GM18526 (cell line): ENCODE results near the gene LEUTX.

Experiments
- POLR2A ChIP-seq: IDR thresholded peaks from 3 replicates; pipeline ENCODE4 v1.6.1; 2011; ENCODE audit not compliant: insufficient read length; ENCODE audit errors: extremely low read depth

The LEUTX gene

GRCh38 chr19:39828015-39828653 is 49.5 kb downstream of the LEUTX start:
- no peak for TF ChIP-seq POLR2A

- no peak for TF ChIP-seq POLR2A
Observed at GRCh38 chr19:39828654-39829032, 50.0 kb downstream of the LEUTX start.

GRCh38 chr19:39829702-39830275 is 51.1 kb downstream of the LEUTX start:
- no peak for TF ChIP-seq POLR2A

DNA sequence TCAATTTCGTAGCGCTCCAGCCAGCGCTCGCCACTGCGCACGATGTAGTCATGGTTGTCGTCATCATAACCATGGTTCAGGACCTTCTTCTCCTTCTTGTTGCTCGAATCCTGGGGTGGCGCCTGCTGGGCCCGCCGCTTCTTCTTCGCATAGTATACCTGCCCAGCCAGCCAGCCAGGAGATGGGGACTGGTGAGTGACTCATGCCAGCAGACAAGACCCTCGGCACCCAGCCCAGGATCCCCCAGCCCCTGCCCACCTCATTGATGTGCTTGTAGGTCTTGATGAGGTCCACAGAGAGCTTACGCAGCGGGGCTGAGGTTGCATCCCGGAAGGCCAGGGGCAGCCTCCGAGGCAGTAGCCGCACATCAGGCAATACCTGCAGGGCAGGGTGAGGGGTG is 51.8 kb downstream of the LEUTX start:
- no peak for TF ChIP-seq POLR2A

DNA sequence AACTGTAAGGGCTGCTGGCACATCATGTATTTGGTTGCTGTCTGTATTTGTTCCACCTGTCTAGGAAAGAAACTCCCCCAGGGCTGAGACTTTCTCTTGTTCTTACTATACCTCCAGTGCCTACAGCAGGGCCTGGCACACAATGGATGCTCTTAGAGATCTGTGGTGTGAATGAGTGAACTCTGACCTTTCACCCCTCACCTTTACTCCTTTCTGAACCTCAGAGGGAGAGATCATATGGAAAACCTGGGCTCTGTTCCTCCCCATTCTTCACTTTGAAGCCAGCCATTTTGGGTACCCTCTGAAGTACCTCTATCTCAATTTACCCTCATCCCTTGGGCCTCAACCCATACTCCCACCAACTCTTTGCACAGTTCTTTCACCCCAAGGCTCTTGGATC is 52.2 kb downstream of the LEUTX start:
- TF ChIP-seq POLR2A: no peak

DNA sequence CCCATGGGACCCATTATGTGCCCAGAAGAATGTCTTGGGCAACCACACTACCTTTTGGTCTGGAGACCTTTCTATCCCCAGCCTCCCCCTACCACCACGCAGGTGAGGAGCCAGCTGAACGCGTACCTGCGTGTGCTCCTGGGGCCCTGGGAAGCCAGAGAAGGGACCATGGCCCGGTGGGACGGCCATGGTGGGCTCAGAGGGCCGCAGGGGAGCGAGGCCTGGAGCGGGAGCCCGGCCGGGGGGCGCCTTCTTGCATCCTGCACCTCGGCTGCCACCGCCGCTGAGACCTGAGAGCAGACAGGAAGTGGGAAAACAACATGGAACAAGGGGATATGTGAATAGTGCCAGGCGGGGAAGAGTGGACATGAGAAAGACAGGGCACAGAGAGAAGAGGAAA is 53.0 kb downstream of the LEUTX start:
- TF ChIP-seq POLR2A: no peak

DNA sequence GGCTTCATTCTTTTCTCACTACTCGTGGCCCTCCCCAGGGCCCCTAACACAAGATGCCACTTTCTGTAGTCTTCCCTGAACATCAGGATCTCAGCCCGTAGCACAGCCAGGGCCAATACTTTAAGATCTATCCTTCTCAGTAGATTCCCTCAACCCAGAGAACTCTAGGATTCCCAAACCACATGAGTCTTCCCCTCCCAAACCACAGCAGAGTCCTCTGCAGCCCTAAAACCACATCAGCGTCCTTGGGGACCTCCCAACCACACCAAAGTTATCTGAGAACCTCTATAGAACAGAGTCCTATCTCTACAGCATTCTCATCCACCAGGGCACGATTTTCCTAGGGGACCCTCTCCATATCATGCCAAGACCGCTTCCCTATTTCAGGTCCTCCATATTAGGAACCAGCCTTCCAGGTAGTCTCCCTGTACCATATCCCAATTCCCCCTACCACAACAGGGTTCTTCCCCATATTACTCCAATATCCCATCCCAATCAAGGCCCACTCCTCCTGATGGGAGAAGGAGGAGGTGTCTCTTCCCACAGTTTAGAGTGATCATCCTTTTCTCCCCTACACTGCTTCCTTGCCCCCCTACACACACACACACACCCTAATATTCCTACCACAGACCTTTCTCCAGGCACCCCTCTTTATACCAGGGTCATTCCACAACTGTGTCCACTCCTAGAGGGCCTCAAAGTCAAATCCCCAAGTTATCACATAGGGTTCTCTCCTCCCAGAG is 53.9 kb downstream of the LEUTX start:
- no peak for TF ChIP-seq POLR2A

DNA sequence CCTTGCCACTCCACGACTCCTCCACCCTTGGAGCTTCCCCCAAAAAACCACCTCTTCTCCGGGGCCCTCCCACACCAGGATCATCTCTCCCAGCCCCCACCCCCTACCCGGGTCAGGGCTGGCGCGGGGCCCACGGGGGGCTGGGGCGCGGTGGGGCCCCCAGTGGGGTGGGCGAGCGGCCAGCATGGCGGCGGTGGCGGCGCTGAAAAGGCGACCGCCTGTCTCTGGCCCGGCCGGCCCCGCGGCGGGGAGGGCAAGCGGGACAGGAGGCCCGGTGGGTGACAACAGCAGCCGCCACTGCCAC is 54.5 kb downstream of the LEUTX start:
- TF ChIP-seq POLR2A: no peak

GRCh38 chr19:39833464-39834286 is 55.0 kb downstream of the LEUTX start, which contains the start of gene DYRK1B:
TSS of gene DYRK1B (minus strand) at chr19:39834162. CDS start at chr19:39831867, 2,295 bp downstream.
- TF ChIP-seq POLR2A: no peak

- TF ChIP-seq POLR2A: no peak
Observed at GRCh38 chr19:39834287-39834841, 55.7 kb downstream of the LEUTX start.
